ENCODE data around the gene UBN1. TPM values are rescaled to one million over a fixed set of nuclear protein-coding genes. Genes with fewer than 3 reads are reported as not detected.

The UBN1 gene
- total RNA-seq, 1 donor from 2014 or later = 45.3 TPM

- Histone ChIP-seq H3K9me3 (ENCODE audit: insufficient read depth, low read depth, low read length) (no peaks in the 10 kb centered on the region), H3K9ac (ENCODE audit: low read length) (no peak overlapping the region), H3K27me3 (ENCODE audit: insufficient read depth, low read length) (peaks cover 14% of the 10 kb centered on the region), H3K36me3 (ENCODE audit: insufficient read depth, low read length) (no peaks in the 10 kb centered on the region), H3K4me2 (ENCODE audit: low read length) (no peak overlapping the region), H3K79me2 (ENCODE audit: insufficient read depth, low read length) (no peaks in the 10 kb centered on the region), H3K27ac (ENCODE audit: low read depth, low read length) (no peak overlapping the region), H4K20me1 (ENCODE audit: insufficient read depth, low read length) (no peaks in the 10 kb centered on the region), H2AFZ (ENCODE audit: low read depth, low read length) (no peak overlapping the region), H3K4me3 (ENCODE audit: insufficient read depth, low read depth, low read length) (no peak overlapping the region), H3K4me1 (ENCODE audit: insufficient read depth, low read length) (no peaks in the 10 kb centered on the region)
- TF ChIP-seq EZH2 (IDR thresholded peaks at IDR 0.05; ENCODE audit: insufficient read depth, low read length) (no peak), CTCF (IDR thresholded peaks at IDR 0.05; ENCODE audit: insufficient read depth, low read depth, low read length) (no peak)
- Mint-ChIP-seq H3K36me3 (ENCODE audit: low read depth, unreplicated experiment) (no peaks in the 10 kb centered on the region), H3K27ac (ENCODE audit: unreplicated experiment) (peak overlapping the region; percentile 34), H3K9me3 (ENCODE audit: unreplicated experiment) (no peaks in the 10 kb centered on the region), H3K27me3 (ENCODE audit: low read depth, unreplicated experiment) (peaks cover 10% of the 10 kb centered on the region), H3K4me1 (ENCODE audit: low read depth, unreplicated experiment) (peaks cover 2% of the 10 kb centered on the region), H3K4me3 (ENCODE audit: unreplicated experiment) (no peak overlapping the region)
- FAIRE-seq (no peak), DNase-seq (ENCODE audit: low read depth) (no peak)
Measured at GRCh38 chr16:4908854-4909401, 61.6 kb downstream of the UBN1 start.

- H3K4me1 Mint-ChIP-seq (ENCODE audit: low read depth, unreplicated experiment) = peaks cover 2% of the 10 kb centered on the region
- H3K27me3 Mint-ChIP-seq (ENCODE audit: low read depth, unreplicated experiment) = peaks cover 3% of the 10 kb centered on the region
- H3K4me2 ChIP-seq (ENCODE audit: low read length) = no peak overlapping the region
- no peak overlapping the region for H3K9ac ChIP-seq (ENCODE audit: low read length)
- no peak overlapping the region for H3K4me3 ChIP-seq (ENCODE audit: insufficient read depth, low read depth, low read length)
- DNase-seq (ENCODE audit: low read depth) (no peak), FAIRE-seq (no peak)
- H3K9me3 ChIP-seq (ENCODE audit: insufficient read depth, low read depth, low read length) = peaks cover 2% of the 10 kb centered on the region
- no peaks in the 10 kb centered on the region for H3K79me2 ChIP-seq (ENCODE audit: insufficient read depth, low read length)
- H4K20me1 ChIP-seq (ENCODE audit: insufficient read depth, low read length) = no peaks in the 10 kb centered on the region
- no peaks in the 10 kb centered on the region for H3K36me3 Mint-ChIP-seq (ENCODE audit: low read depth, unreplicated experiment)
- peaks cover 6% of the 10 kb centered on the region for H3K27me3 ChIP-seq (ENCODE audit: insufficient read depth, low read length)
- H3K36me3 ChIP-seq (ENCODE audit: insufficient read depth, low read length) = no peaks in the 10 kb centered on the region
- no peaks in the 10 kb centered on the region for H3K9me3 Mint-ChIP-seq (ENCODE audit: unreplicated experiment)
- H3K27ac Mint-ChIP-seq (ENCODE audit: unreplicated experiment) = no peak overlapping the region
- TF ChIP-seq CTCF (IDR thresholded peaks at IDR 0.05; ENCODE audit: insufficient read depth, low read depth, low read length) (no peak), EZH2 (IDR thresholded peaks at IDR 0.05; ENCODE audit: insufficient read depth, low read length) (no peak)
- H3K4me3 Mint-ChIP-seq (ENCODE audit: unreplicated experiment) = no peak overlapping the region
- no peak overlapping the region for H2AFZ ChIP-seq (ENCODE audit: low read depth, low read length)
- H3K27ac ChIP-seq (ENCODE audit: low read depth, low read length) = no peak overlapping the region
- H3K4me1 ChIP-seq (ENCODE audit: insufficient read depth, low read length) = peaks cover 2% of the 10 kb centered on the region
Measured at GRCh38 chr16:4909825-4910224, 62.5 kb downstream of the UBN1 start.

DNA sequence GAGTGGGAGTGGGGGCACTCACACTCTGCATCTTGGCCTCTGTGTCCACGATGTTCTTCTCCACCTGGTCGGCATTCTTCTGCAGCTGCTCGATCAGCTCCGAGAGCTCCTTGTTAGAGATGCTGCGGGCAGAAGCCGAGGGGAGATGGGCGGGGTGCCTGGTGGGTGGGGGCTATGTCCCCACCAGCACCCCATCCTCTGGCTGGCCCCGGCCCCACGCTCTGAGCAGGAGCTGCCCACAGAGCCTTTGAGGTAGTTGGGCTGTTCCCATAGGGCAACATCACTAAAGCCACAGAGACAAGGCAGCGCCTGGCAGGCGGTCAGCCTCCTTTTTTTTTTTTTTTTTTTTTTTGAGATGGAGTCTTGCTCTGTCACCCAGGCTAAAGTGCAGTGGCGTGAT lies 63.5 kb downstream of the UBN1 start:
- Mint-ChIP-seq H3K36me3 (ENCODE audit: low read depth, unreplicated experiment) (no peaks in the 10 kb centered on the region), H3K4me1 (ENCODE audit: low read depth, unreplicated experiment) (peaks cover 8% of the 10 kb centered on the region), H3K27me3 (ENCODE audit: low read depth, unreplicated experiment) (no peaks in the 10 kb centered on the region), H3K9me3 (ENCODE audit: unreplicated experiment) (no peaks in the 10 kb centered on the region), H3K4me3 (ENCODE audit: unreplicated experiment) (no peak overlapping the region), H3K27ac (ENCODE audit: unreplicated experiment) (no peak overlapping the region)
- peaks cover 2% of the 10 kb centered on the region for H3K27me3 ChIP-seq (ENCODE audit: insufficient read depth, low read length)
- peaks cover 11% of the 10 kb centered on the region for H3K4me1 ChIP-seq (ENCODE audit: insufficient read depth, low read length)
- H3K4me2 ChIP-seq (ENCODE audit: low read length) = no peak overlapping the region
- FAIRE-seq = no peak
- no peak overlapping the region for H3K27ac ChIP-seq (ENCODE audit: low read depth, low read length)
- DNase-seq (ENCODE audit: low read depth) = no peak
- H3K79me2 ChIP-seq (ENCODE audit: insufficient read depth, low read length) = no peaks in the 10 kb centered on the region
- H3K9me3 ChIP-seq (ENCODE audit: insufficient read depth, low read depth, low read length) = peaks cover 2% of the 10 kb centered on the region
- H3K4me3 ChIP-seq (ENCODE audit: insufficient read depth, low read depth, low read length) = no peak overlapping the region
- TF ChIP-seq EZH2 (IDR thresholded peaks at IDR 0.05; ENCODE audit: insufficient read depth, low read length) = no peak
- no peak for TF ChIP-seq CTCF (IDR thresholded peaks at IDR 0.05; ENCODE audit: insufficient read depth, low read depth, low read length)
- no peak overlapping the region for H3K9ac ChIP-seq (ENCODE audit: low read length)
- H3K36me3 ChIP-seq (ENCODE audit: insufficient read depth, low read length) = no peaks in the 10 kb centered on the region
- no peaks in the 10 kb centered on the region for H4K20me1 ChIP-seq (ENCODE audit: insufficient read depth, low read length)
- no peak overlapping the region for H2AFZ ChIP-seq (ENCODE audit: low read depth, low read length)
